Lower leg skin (tissue), 3 donors: Measurements from ENCODE around the gene RNASE4.

Source experiments
- CTCF ChIP-seq, 3 donors: fragments of 450-650 bp; IDR thresholded peaks; one replicate each; pipeline ENCODE4 v1.5.1; 2016; ENCODE audit warnings: antibody characterized with exemption in 3 of 3, mild to moderate bottlenecking in 3 of 3, moderate library complexity in 2 of 3
- POLR2A ChIP-seq, 2 donors: fragments of 450-650 bp; IDR thresholded peaks; one replicate each; pipeline ENCODE4 v1.6.1; 2016 to 2017; ENCODE audit warnings: antibody characterized with exemption in 2 of 2, mild to moderate bottlenecking in 1 of 2, moderate library complexity in 1 of 2

- TF ChIP-seq CTCF (IDR thresholded peaks at IDR 0.05) (no peak), POLR2A (IDR thresholded peaks at IDR 0.05) (no peak)
Observed at GRCh38 chr14:20697273-20698017, 13.1 kb downstream of the RNASE4 start.
